Stimulated activated effector memory CD8-positive, alpha-beta T cell treated with anti-CD3 and anti-CD28 coated beads, Interleukin-12 subunit alpha, Interleukin-12 subunit beta, amount 100 ng/mL, for 72 hours (primary cell): ENCODE data around the gene ELL.

Experiments
- ATAC-seq: fragments of 150-1000 bp; cut with Tn5 transposase; 2 replicates; pipeline ENCODE4 v1.10.0; 2021
- DNase-seq, 2 donors: peaks; one replicate each; pipeline ENCODE4 v3.0.0; 2021 to 2022; ENCODE audit warnings: low spot score in 2 of 2
- H3K27ac Mint-ChIP-seq: one replicate; pipeline ENCODE4 v1.8.0; 2022; ENCODE audit warnings: mild to moderate bottlenecking, mixed read lengths
- H3K36me3 Mint-ChIP-seq: one replicate; pipeline ENCODE4 v1.8.0; 2022; ENCODE audit warnings: mild to moderate bottlenecking, mixed read lengths
- H3K4me1 Mint-ChIP-seq: one replicate; pipeline ENCODE4 v1.8.0; 2022; ENCODE audit warnings: mixed read lengths
- H3K4me3 Mint-ChIP-seq: one replicate; pipeline ENCODE4 v1.8.0; 2022; ENCODE audit warnings: mild to moderate bottlenecking, mixed read lengths
- H3K9me3 Mint-ChIP-seq: one replicate; pipeline ENCODE4 v1.8.0; 2022; ENCODE audit warnings: mixed read lengths

Gene ELL

DNA sequence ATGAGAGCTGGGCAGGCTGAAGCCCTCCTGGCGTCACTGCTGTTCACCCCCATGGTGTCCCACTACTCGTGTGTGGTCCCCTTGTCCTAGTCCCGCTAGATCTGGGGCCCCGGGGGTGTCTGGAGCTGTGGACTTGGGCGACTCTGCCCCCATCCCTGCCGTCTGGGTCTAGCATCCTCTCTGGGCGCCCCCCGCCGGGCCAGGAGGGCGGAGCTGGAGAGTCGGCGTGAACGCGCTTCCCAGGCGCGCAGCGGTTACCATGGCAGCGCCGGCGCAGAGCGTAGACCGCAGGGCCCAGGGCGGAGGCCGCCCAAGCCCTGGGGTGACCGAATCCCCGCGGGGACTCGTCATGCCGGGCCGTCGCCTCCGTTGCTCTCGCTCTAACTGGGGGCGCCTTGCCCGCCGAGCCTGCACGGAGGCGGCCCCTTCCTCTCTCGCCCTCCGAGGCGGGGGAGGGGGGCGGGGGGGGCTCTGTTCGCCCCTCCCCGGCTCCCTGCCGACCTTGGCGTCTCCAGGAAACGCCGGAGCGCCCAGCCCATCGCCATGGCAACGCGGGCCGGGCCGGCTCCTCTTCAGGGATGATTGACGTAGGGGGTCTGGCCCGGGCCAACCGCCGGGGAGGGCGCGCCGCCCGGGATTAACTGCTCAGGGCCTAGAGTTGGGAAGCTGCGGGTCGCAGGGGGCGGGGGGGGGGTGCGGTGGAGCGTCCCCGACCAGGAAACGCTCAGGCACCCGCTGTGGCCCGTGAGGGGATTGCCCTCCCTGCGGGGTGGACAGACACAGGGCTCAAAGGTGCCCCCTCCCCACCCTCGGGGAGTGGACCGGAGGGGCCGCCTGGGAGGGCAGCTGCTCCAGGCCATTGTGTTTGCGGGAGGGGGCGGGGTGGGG lies 92.8 kb downstream of the ELL start:
- peaks cover 45% of the 10 kb centered on the region for H3K4me1 Mint-ChIP-seq
- peak overlapping the region; percentile 44 for H3K4me3 Mint-ChIP-seq
- ATAC-seq (peak; percentile 89), DNase-seq (peak; percentile 74 to 93)
- peaks cover 25% of the 10 kb centered on the region for H3K36me3 Mint-ChIP-seq
- no peaks in the 10 kb centered on the region for H3K9me3 Mint-ChIP-seq
- H3K27ac Mint-ChIP-seq: no peak overlapping the region

DNA sequence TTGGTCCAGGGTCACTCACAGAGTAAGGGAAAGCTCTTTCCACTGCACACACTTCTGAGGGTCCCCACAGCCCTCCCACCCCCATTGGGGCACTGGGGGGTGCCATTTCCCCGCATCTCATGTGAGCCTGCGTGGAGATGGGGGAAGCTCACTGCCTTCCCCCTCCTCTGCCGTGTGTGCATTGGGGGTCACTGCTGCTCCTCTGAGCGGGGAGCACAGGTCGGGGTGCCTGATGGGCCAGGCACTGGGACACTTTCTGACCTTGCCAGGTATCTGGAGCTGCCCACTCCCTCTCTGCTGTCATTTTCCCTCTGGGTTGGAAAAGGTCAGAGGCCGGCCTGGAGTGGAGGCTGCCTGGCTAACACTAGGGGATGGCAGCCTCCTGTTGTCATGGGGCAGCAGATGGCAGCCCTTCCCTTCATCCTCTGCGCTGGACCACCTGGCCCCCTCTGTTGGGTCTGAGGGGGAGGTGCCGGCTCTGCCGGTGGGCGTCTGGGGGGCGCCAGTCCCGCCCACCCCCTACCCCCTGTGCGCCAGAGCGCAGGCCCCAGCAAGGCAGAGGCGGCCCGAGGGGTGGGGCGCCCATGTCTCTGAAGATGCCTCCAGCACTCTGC lies 93.6 kb downstream of the ELL start:
- Mint-ChIP-seq H3K27ac (no peak overlapping the region), H3K4me1 (peaks cover 52% of the 10 kb centered on the region)

DNA sequence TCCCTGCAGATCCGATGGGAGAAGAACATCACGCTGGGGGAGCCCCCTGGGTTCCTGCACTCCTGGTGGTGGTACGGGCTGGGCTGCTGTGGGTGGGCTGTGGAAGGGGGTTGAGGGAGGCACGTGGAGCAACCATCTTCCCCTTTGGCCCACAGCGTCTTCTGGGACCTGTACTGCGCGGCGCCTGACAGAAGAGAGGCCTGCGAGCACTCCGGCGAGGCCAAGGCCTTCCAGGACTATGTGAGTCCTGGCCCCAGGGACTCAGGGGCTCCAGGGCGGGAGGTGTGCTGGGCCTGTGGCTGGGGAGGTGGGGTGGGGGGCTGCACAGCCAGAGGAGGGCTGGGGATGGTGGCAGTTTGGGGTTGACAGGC lies 94.1 kb downstream of the ELL start:
- Mint-ChIP-seq H3K4me1 (peaks cover 58% of the 10 kb centered on the region), H3K36me3 (peaks cover 31% of the 10 kb centered on the region), H3K4me3 (no peak overlapping the region), H3K9me3 (no peaks in the 10 kb centered on the region), H3K27ac (peak overlapping the region; percentile 68)
- DNase-seq (no peak), ATAC-seq (no peak)

More for the DNA sequence above, 93.6 kb downstream of the ELL start:
- Mint-ChIP-seq H3K9me3 (no peaks in the 10 kb centered on the region), H3K36me3 (peaks cover 29% of the 10 kb centered on the region), H3K4me3 (peak overlapping the region; percentile 44)
- DNase-seq (no peak), ATAC-seq (no peak)

DNA sequence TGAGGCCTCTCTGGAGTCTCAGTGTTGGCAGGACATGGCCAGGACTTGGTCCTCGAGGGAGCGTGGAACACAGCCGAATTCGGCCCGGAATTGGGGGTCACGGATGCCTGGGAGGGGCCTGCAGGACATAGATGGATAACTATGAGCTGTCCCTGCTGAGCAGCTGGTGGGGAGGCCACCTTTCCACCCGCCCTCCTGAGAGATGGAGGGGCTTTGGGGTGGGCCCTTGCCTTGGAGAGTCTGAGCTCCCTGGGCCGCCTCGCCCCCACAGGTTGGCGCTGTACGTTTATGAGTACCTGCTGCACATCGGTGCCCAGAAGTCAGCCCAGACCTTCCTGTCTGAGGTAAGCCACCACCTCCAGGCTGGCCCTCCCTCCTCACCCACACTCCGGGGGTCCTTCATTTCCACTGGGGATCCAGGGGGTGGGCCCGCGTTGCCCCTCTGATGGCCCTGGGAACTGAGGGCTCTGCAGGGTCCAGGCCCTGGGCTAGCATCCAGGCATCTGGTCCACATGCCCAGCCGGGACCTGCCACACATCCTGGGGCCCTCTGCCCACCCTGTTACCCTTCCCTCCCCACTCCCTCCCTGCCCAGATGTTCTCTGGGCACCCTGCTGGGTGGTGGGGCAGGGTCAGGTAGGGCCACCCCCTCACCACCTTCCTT lies 94.7 kb downstream of the ELL start:
- no peak for DNase-seq
- no peak for ATAC-seq
- Mint-ChIP-seq H3K27ac (peak overlapping the region; percentile 68), H3K36me3 (peaks cover 29% of the 10 kb centered on the region), H3K4me3 (no peak overlapping the region), H3K9me3 (no peaks in the 10 kb centered on the region), H3K4me1 (peaks cover 62% of the 10 kb centered on the region)

- no peak for ATAC-seq
These were observed 95.5 kb downstream of the ELL start for GRCh38 chr19:18426416-18426767.

DNA sequence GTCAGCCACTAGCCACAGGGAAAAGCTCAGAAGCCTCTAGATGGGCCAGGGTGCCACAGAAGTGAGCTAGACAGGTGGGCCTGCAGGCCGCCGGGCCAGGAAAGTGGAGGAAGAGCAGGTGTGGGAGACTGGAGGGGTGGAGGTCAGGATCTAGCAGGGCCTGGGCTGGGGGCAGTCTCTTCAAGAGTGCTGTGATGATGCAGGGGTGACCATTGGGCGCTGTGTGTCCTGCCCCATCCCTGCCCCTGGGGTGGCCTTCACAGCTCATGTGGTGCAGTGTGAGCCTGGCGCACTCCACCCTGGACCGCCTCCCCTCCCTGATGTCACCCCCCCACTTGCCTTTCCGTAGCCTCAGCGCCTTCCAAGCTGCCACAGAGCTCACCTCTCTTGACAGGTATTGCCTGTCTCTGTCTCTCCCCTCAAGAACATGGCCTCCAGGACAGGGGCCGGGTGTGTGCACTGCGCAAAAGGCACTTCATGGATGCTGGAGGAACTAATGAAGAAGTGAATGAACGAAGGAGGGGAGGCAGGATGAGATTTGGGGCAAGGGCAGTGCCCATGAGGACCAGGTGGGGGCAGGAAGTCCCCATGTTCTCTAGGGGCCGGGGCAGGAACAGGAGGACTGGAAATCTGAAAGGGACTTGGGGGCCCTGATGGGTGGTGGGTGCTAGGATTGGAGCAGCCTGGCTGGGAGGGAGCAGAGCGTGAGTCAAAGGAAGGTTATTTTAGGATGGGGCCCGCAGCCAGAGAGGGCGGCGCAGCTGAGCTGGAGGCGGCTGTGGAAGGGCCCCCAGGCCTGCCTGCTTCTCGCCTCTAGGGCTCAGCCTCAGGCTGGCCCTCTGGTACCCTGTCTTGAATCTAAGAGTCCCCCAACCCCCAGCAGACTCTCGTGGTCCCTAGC lies 96.1 kb downstream of the ELL start:
- no peaks in the 10 kb centered on the region for H3K9me3 Mint-ChIP-seq
- H3K36me3 Mint-ChIP-seq: peaks cover 32% of the 10 kb centered on the region
- DNase-seq (no peak), ATAC-seq (no peak)
- H3K27ac Mint-ChIP-seq: peak overlapping the region; percentile 68
- peaks cover 73% of the 10 kb centered on the region for H3K4me1 Mint-ChIP-seq
- H3K4me3 Mint-ChIP-seq: no peak overlapping the region

More at GRCh38 chr19:18426416-18426767, 95.5 kb downstream of the ELL start:
- Mint-ChIP-seq H3K4me3 (no peak overlapping the region), H3K36me3 (peaks cover 29% of the 10 kb centered on the region), H3K27ac (peak overlapping the region; percentile 68), H3K4me1 (peaks cover 67% of the 10 kb centered on the region), H3K9me3 (no peaks in the 10 kb centered on the region)
- no peak for DNase-seq

DNA sequence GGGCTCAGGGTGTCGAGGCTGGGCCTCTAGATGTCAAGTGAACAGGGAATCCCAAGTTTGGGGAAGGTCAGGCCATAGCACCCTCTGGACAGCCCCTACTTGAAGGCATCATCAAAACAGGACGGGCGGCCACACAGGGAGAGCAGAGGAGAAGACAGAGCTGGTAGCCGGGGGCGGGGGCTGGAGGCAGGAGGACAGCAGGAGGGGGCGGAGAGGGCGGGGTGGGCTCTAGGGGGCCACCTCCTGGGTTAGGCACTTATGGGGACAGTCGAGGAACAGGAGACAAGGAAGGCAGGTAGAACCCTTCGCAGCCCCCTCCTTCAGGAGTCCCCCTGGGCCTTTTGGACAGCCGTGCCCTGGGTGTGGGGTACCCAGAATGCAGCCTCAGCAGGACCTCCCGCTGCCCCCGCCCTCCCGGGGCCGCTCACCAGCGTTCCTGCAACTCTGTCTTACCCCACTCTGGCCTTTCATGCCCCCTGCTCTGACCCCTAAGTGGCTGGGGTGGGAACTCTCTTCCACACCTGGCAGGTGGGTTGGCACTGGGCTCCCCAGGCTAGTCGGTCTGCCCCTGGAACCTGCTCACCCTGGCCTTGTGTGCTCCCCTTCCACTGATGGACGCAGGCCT lies 96.9 kb downstream of the ELL start:
- Mint-ChIP-seq H3K27ac (peak overlapping the region; percentile 40), H3K36me3 (peaks cover 34% of the 10 kb centered on the region), H3K4me1 (peaks cover 75% of the 10 kb centered on the region), H3K9me3 (no peaks in the 10 kb centered on the region), H3K4me3 (no peak overlapping the region)
- DNase-seq: no peak
- no peak for ATAC-seq

DNA sequence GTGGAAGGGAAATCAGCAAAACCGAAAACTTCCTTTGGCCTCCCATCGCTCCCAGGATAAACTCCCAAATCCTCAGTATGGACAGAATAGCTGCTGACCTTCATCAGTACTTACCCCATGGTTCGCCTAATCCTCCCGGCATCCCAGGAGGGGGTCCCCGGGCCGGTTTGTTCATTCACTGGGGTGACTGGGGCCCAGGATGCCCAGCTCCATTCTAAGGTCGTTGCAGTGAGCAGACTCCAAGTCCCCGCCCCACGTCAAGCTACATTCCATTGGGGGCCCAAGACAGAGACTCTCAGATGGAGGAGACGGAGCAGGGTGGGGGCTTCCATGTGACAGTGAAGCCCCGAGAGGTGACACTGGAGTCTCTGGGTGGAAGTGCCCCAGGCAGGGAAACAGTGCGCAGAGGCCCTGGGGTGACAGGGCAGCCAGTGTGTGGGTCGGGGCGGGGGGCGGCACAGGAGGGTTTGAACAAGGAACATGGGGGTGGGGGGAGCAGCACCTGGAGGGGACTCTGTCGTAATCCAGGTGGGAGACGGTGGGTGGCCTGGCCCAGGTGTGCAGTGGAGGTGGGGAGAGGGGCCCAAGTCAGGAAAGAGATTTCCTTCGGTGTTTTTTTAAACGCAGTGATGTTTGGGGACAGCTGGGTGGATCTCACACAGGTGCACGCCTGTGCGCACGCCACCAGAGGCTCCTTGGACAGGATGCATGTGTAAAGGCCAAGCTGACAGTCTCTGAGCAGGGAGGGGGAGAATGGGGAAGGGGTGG lies 97.6 kb downstream of the ELL start:
- Mint-ChIP-seq H3K27ac (peak overlapping the region; percentile 52), H3K36me3 (peaks cover 35% of the 10 kb centered on the region), H3K4me3 (peak overlapping the region; percentile 95), H3K9me3 (no peaks in the 10 kb centered on the region), H3K4me1 (peaks cover 70% of the 10 kb centered on the region)
- no peak for ATAC-seq
- DNase-seq: no peak

DNA sequence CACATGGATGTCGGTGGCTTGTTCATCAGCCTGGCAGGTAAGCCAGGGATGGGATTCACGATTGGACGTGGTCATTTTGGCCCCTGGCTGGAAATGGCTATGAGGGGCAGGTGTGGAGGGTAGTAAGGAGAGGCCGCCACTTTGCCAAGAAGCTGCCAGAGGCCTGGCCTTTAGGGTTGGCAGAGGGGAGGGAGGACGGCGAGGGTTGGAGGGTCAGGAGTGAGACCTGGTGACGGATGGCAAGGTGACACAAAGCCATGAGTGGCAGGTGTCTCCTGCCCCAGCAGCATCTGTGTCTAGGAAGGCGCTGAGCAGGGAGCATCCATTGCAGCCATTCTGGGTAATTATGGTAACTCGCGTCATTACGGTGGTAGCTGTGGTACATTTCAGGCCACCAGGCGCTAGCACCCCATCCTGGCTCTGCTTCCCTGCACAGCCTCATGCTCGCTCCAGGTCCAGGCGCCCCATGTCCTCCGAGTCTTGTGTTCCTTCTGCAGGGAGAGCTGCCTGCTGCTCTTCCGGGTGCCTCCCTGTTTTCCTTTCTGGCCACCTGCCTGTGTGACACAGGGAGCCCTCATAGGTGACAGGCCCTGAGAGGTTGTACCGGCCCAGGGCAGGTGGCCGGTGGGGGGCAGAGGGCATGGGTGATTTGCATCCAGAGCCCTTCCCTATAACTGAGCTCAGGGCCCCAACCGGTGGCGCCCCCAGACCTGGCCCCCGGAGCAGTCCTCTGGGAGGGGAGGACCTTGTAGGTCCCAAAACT lies 98.4 kb downstream of the ELL start:
- DNase-seq (no peak), ATAC-seq (no peak)
- Mint-ChIP-seq H3K4me3 (peak overlapping the region; percentile 95), H3K4me1 (peaks cover 77% of the 10 kb centered on the region), H3K36me3 (peaks cover 41% of the 10 kb centered on the region), H3K9me3 (no peaks in the 10 kb centered on the region), H3K27ac (peak overlapping the region; percentile 93)

GRCh38 chr19:18422530-18423191 lies 99.2 kb downstream of the ELL start:
- H3K36me3 Mint-ChIP-seq: peaks cover 46% of the 10 kb centered on the region

DNA sequence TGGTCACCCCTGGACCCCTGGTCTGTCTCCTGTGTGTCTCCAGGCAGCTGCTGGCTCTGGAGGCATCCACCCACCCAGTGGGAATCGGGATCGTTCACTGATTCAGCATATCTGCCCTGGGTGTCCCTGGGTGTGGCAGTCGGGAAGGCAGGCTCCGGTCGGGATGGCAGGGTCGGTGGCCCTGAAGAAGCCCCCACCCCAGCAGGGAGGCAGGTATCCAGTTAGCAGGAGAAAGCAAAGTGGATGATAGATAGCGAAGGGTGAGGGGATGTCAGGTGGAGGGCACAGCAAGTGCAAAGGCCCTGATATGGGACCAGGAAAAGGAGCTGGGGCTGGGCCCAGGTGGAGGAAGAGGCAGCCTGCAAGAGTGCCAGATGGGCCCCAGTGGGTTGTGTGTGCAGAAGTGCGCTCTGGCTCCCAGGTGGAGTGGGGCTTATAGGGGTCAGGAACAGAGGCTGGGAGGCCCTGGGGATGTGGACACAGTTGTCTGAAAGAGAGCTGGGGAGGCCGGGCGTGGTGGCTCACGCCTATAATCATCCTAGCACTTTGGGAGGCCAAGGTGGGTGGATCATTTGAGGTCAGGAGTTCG lies 100.4 kb downstream of the ELL start:
- peaks cover 46% of the 10 kb centered on the region for H3K36me3 Mint-ChIP-seq
- no peak for DNase-seq
- ATAC-seq: no peak
- no peaks in the 10 kb centered on the region for H3K9me3 Mint-ChIP-seq
- H3K4me1 Mint-ChIP-seq: peaks cover 89% of the 10 kb centered on the region
- peak overlapping the region; percentile 93 for H3K27ac Mint-ChIP-seq
- peak overlapping the region; percentile 95 for H3K4me3 Mint-ChIP-seq

More at GRCh38 chr19:18422530-18423191, 99.2 kb downstream of the ELL start:
- ATAC-seq: no peak
- Mint-ChIP-seq H3K27ac (peak overlapping the region; percentile 93), H3K9me3 (no peaks in the 10 kb centered on the region), H3K4me3 (peak overlapping the region; percentile 95), H3K4me1 (peaks cover 84% of the 10 kb centered on the region)
- DNase-seq: peak in 1 of 2 donors; percentile 71

GRCh38 chr19:18420930-18421329 lies 100.9 kb downstream of the ELL start:
- no peaks in the 10 kb centered on the region for H3K9me3 Mint-ChIP-seq
- peak overlapping the region; percentile 93 for H3K27ac Mint-ChIP-seq
- peaks cover 88% of the 10 kb centered on the region for H3K4me1 Mint-ChIP-seq
- no peak for DNase-seq
- H3K4me3 Mint-ChIP-seq: peak overlapping the region; percentile 95
- H3K36me3 Mint-ChIP-seq: peaks cover 46% of the 10 kb centered on the region
- no peak for ATAC-seq
